Superior temporal gyrus (tissue), 1 donor: ENCODE results near the gene NMT2.
"Not testable (repeated sequence)": the region's sequence is repeated elsewhere in the genome, so short reads cannot be mapped to it uniquely, and the experiment has no call there.

Experiments used
- DNase-seq: peaks from one replicate; pipeline ENCODE4 v3.0.0-alpha.2; 2016; ENCODE audit errors: extremely low spot score

The NMT2 gene

GRCh38 chr10:15168291-15168785 lies at the start of gene NMT2:
NMT2 (minus strand) TSS chr10:15168693; CDS start chr10:15168612, 81 bp downstream.
- DNase-seq, result peak; percentile 82

GRCh38 chr10:15216700-15217099 lies 48.2 kb upstream of the NMT2 start:
- no peak for DNase-seq

- no peak for DNase-seq
These were observed 45.7 kb upstream of the NMT2 start for GRCh38 chr10:15214237-15214636.

- DNase-seq, result no peak
These were observed 45.0 kb upstream of the NMT2 start for GRCh38 chr10:15213461-15213861.

GRCh38 chr10:15211464-15211979 lies 43.0 kb upstream of the NMT2 start:
- no peak for DNase-seq

- no peak for DNase-seq
These were observed 42.0 kb upstream of the NMT2 start for GRCh38 chr10:15210521-15210920.

- peak; percentile 94 for DNase-seq
These were observed 41.5 kb upstream of the NMT2 start for GRCh38 chr10:15209827-15210509.

- DNase-seq, result no peak
These were observed 39.7 kb upstream of the NMT2 start for GRCh38 chr10:15208221-15208620.

- DNase-seq, result not testable (repeated sequence)
These were observed 38.9 kb upstream of the NMT2 start for GRCh38 chr10:15207410-15207809.

GRCh38 chr10:15202639-15203038 lies 34.1 kb upstream of the NMT2 start:
- DNase-seq, result no peak

- DNase-seq, result not testable (repeated sequence)
These were observed 33.8 kb upstream of the NMT2 start for GRCh38 chr10:15202301-15202621.

- DNase-seq, result no peak
These were observed 33.3 kb upstream of the NMT2 start for GRCh38 chr10:15201589-15202300.

- no peak for DNase-seq
These were observed 32.1 kb upstream of the NMT2 start for GRCh38 chr10:15200626-15201025.

- no peak for DNase-seq
These were observed 29.4 kb upstream of the NMT2 start for GRCh38 chr10:15197911-15198310.

- no peak for DNase-seq
These were observed 28.8 kb upstream of the NMT2 start for GRCh38 chr10:15197276-15197675.

- no peak for DNase-seq
These were observed 27.7 kb upstream of the NMT2 start for GRCh38 chr10:15196021-15196834.

- DNase-seq, result no peak
These were observed 20.8 kb upstream of the NMT2 start for GRCh38 chr10:15189133-15189885.

GRCh38 chr10:15188603-15189002 lies 20.1 kb upstream of the NMT2 start:
- DNase-seq, result no peak

- DNase-seq, result no peak
These were observed 15.4 kb upstream of the NMT2 start for GRCh38 chr10:15183689-15184481.

- DNase-seq, result peak; percentile 54
These were observed 14.2 kb upstream of the NMT2 start for GRCh38 chr10:15182540-15183207.
